NCI-H2227 (cell line): ENCODE results near the gene VCAN.

Experiments
- DNase-seq: peaks from one replicate; lab custom pipeline; 2025; ENCODE audit not compliant: unreplicated experiment; lab: John Stamatoyannopoulos, UW

VCAN gene

DNA sequence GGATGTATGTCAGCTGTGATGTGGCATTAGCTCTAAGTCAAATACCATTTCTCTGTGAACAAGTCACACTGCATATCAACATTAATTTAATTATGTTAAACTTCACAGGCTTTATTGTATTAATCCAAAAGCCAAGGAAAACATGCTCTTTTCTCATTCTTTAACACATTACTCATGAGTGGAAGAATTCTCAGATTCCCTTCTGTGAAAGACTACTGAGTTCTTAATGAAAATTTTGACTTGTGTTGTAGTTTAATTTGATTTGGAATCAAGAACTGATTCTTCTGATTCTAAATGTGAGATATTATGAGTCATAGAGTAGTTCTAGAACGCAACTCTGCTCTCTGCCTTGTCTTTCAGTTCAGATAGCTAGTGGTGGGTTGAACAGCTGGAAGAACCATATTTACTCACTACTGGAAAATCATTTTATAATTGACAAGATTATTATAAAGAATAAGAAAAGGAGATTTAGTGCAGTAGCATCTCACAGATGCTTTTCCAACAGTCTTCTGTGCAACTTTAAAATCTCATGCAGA lies 90.6 kb downstream of the VCAN start:
- DNase-seq: no peak

GRCh38 chr5:83562791-83563557 lies 91.4 kb downstream of the VCAN start:
- peak; percentile 26 for DNase-seq

DNA sequence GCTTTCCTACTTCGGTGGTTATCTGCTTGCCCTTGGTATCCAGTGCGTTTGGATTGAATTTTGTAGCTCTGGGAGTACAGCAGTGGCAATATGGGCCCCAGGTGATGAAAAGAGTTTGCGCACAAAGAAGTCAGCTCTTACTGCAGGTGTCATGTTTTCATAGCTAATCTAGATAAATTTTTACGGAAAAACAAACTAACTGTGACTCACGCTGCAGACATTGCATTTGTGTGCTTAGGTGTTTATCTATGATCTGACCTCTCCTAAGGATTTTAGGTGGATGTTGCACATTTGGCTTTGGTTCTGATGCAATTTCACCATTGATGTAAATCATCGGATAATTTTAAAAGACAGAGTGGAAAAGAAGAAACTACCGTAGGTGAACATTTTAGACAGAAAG lies 92.1 kb downstream of the VCAN start:
- DNase-seq: no peak

GRCh38 chr5:83564069-83564749 lies 92.7 kb downstream of the VCAN start:
- peak; percentile 40 for DNase-seq

- DNase-seq: no peak
These were observed 96.2 kb downstream of the VCAN start for GRCh38 chr5:83567741-83568140.

DNA sequence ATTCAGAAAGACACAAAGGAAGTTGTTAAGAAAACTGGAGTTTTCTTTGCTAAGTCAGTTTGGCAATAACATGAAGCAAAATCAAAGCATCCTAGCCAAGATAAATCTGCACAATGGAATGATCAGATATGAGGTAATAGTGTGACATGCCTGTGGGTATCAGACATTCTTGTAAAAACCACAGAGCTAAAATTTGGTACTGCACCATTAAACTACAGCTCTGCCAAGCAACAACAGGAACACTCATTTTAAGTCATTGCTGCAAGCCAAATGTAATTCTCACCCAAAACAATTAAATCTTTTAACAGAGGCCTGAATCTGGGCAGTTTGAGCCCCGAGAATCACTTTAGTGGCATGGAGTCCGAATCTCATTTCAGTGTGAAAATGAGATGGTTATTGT lies 96.6 kb downstream of the VCAN start:
- DNase-seq: no peak

DNA sequence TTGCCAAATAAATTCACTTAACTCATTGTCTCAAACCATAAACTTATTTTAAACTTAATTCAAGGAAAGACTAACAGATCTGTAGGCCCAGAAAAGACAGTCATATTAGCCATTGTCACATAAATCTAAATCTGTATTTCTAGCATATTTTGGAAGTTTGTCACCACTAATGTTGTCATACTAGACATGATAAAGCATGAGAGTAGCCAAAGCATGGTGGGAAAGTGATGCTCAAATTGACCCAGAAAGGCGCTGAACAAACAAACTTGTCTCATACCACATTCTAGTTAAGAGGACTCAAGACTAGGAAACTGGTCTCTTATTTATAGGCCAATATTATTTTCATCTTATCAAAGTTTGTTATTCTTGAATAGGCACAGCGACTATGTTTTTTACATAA lies 99.4 kb downstream of the VCAN start:
- DNase-seq: no peak

- DNase-seq: no peak
These were observed 100.7 kb downstream of the VCAN start for GRCh38 chr5:83572271-83572670.

DNA sequence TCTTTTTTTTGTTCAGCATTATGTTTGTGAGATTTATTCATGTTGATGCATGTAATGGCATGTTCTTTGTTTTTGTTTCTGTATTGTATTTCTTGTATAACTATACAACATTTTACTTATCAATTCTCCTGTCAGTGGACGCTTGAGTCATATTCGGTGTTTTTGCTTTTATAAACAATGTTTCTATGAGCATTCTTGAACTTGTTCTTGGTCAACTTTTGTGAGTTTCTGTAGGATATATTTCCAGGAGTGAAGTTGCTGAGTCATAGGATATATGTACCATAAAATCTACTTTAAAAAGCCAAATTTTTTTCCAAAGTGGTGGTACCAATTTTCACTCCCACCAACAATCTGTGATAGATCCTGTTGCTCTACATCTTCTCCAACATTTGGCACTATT lies 104.8 kb downstream of the VCAN start:
- no peak for DNase-seq

DNA sequence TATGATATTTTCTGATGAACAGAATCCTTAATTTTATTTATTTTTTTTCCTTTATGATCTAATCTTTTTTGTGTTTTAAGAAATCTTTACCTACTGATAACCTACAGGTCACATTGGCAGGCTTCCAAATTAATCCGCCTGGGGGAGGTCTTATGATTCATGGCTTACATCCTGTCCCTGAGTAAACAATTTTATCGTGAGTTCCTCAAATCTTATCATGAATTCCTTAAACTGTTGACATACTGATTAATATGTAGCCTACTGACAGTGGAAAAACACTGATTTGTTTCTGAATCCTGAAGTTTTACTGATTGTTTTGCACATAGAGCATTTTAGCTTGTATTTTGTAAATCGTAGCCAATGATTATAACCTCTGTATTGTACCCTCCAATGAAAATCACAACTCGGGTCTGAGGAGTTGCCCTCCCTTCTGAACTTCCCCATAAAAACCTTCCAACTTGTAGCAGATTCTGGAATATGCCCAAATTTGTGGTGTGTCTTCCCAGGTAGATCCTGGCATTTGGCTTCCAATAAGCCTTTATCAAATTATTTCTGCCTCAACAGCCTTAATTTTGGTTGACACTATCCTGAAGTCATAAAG lies 105.6 kb downstream of the VCAN start:
- DNase-seq: no peak

DNA sequence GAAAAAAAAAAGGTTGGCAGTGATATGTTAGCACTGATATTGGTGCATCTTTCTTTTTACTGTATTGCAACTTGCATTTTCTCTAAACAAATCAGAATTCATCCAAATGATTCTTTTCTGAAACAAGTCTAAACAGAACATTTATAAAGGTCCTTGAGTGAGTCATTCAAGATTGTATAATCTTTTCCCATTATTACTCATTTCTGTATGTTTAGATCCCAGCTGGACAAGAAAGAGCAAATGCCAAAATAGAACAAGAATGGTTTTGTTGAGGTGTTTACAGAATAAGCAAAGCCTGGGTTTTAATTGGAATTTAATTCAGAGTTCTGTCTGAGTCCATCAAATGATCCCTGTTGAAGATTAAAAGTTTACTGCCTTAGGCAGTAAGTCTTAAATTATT lies 112.3 kb downstream of the VCAN start:
- no peak for DNase-seq

GRCh38 chr5:83586874-83587776 lies 115.6 kb downstream of the VCAN start:
- no peak for DNase-seq

DNA sequence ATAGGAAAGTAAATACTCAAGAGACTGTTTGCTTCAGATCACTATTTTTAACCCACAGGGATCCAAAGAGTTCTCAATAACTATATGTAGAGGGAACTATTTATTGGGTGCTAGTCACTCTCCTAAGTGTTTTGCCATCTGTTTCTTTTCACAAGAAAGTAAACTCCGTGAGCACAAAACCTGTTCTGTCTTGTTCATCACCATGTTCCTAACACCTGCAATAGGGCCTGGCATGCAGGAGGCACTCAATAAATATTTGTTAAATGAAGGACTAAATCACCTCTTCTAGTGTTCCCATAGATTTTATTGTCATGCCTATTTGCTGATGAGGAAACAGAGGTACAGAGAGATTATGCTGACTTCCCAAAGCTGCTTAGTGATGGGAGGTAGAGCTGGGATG lies 118.2 kb downstream of the VCAN start:
- no peak for DNase-seq

DNA sequence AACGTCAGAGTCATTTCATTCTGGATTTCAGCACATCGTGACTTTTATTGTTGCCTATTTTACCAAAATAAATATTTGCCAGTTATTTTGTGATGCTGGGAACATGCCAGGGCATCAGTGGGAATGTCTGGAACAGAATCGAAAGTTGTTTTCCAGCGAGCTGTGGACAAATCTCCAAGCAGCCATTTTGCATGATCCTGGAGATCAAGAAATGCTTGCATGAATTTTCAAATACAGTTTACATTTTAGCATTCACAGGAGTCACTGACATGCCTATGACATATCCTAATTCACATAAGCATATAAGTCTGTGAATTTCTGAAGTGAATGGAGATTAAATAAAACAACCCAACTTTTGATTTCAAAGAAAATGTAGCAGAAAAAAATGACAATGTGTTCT lies 119.4 kb downstream of the VCAN start:
- peak; percentile 0 for DNase-seq

GRCh38 chr5:83595217-83595616 lies 123.7 kb downstream of the VCAN start:
- DNase-seq: no peak

DNA sequence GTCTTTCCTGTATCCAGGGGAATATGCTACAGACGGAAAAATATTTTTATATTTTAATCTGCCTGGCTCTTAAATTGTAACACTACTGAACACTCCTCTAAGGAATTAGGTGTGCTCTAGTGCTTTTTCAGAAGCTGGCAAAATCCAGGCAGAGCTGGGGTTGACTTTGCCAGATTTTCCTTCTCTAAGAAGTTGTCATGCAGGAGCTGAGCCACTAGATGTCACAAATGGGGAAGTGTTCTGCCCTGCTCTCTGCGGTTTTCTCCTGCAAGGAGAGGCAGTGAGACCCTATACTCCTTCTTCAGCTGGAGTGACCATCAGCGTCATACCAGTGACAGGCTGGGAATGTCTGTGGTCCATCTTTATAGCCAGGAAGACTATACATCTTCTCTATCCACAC lies 136.6 kb downstream of the VCAN start:
- DNase-seq: peak; percentile 75

GRCh38 chr5:83614841-83615240 lies 143.3 kb downstream of the VCAN start:
- no peak for DNase-seq

GRCh38 chr5:83628360-83628759 lies 156.8 kb downstream of the VCAN start:
- DNase-seq: no peak
